ENCODE data around the gene SPAG9. TPM values are rescaled to one million over a fixed set of nuclear protein-coding genes. Genes with fewer than 3 reads are reported as not detected.

The SPAG9 gene
- polyA plus RNA-seq, 1 donor from 2014 or later: 6.1 TPM

GRCh38 chr17:50956409-50956749 lies 164.3 kb downstream of the SPAG9 start:
- no peaks in the 10 kb centered on the region for H3K9me3 Mint-ChIP-seq
- peaks cover under 1% of the 10 kb centered on the region for H3K27me3 Mint-ChIP-seq
- H3K4me1 Mint-ChIP-seq: peaks cover 0 to 2% (median 2%) of the 10 kb centered on the region in 3 donors
- no peaks in the 10 kb centered on the region for H3K36me3 Mint-ChIP-seq
- no peak overlapping the region for H3K4me3 Mint-ChIP-seq
- H3K27ac Mint-ChIP-seq: no peak overlapping the region

- no peak overlapping the region for H3K27ac Mint-ChIP-seq
- H3K9me3 Mint-ChIP-seq: no peaks in the 10 kb centered on the region
- peaks cover 3 to 5% (median 3%) of the 10 kb centered on the region in 3 donors for H3K4me1 Mint-ChIP-seq
- no peak overlapping the region for H3K4me3 Mint-ChIP-seq
- peaks cover 5% of the 10 kb centered on the region for H3K27me3 Mint-ChIP-seq
- H3K36me3 Mint-ChIP-seq: no peaks in the 10 kb centered on the region
Measured at GRCh38 chr17:50955667-50956120, 165.0 kb downstream of the SPAG9 start.

GRCh38 chr17:50955160-50955559 lies 165.5 kb downstream of the SPAG9 start:
- peaks cover 7 to 10% (median 7%) of the 10 kb centered on the region in 3 donors for H3K4me1 Mint-ChIP-seq
- H3K36me3 Mint-ChIP-seq: no peaks in the 10 kb centered on the region
- no peak overlapping the region for H3K27ac Mint-ChIP-seq
- H3K27me3 Mint-ChIP-seq: peaks cover 7% of the 10 kb centered on the region
- no peaks in the 10 kb centered on the region for H3K9me3 Mint-ChIP-seq
- H3K4me3 Mint-ChIP-seq: no peak overlapping the region

- Mint-ChIP-seq H3K36me3 (no peaks in the 10 kb centered on the region), H3K27me3 (peaks cover 7% of the 10 kb centered on the region), H3K9me3 (no peaks in the 10 kb centered on the region), H3K4me1 (peaks cover 7 to 11% (median 7%) of the 10 kb centered on the region in 3 donors), H3K4me3 (no peak overlapping the region), H3K27ac (no peak overlapping the region)
Measured at GRCh38 chr17:50954641-50955121, 166.0 kb downstream of the SPAG9 start.

GRCh38 chr17:50953831-50954601 lies 166.7 kb downstream of the SPAG9 start:
- Mint-ChIP-seq H3K27ac (no peak overlapping the region), H3K4me1 (peaks cover 7 to 11% (median 7%) of the 10 kb centered on the region in 3 donors), H3K4me3 (no peak overlapping the region), H3K36me3 (no peaks in the 10 kb centered on the region), H3K27me3 (peaks cover 7% of the 10 kb centered on the region), H3K9me3 (no peaks in the 10 kb centered on the region)

GRCh38 chr17:50953518-50953830 lies 167.2 kb downstream of the SPAG9 start:
- Mint-ChIP-seq H3K9me3 (no peaks in the 10 kb centered on the region), H3K36me3 (no peaks in the 10 kb centered on the region), H3K27me3 (peaks cover 7% of the 10 kb centered on the region), H3K4me3 (no peak overlapping the region), H3K4me1 (peaks cover 7 to 11% (median 8%) of the 10 kb centered on the region in 3 donors), H3K27ac (no peak overlapping the region)

- H3K27me3 Mint-ChIP-seq: peaks cover 7% of the 10 kb centered on the region
- no peaks in the 10 kb centered on the region for H3K9me3 Mint-ChIP-seq
- no peaks in the 10 kb centered on the region for H3K36me3 Mint-ChIP-seq
- peaks cover 7 to 14% (median 11%) of the 10 kb centered on the region in 3 donors for H3K4me1 Mint-ChIP-seq
- H3K27ac Mint-ChIP-seq: no peak overlapping the region
- H3K4me3 Mint-ChIP-seq: no peak overlapping the region
Measured at GRCh38 chr17:50952889-50953288, 167.8 kb downstream of the SPAG9 start.

- peaks cover 7 to 17% (median 11%) of the 10 kb centered on the region in 3 donors for H3K4me1 Mint-ChIP-seq
- no peaks in the 10 kb centered on the region for H3K9me3 Mint-ChIP-seq
- H3K27ac Mint-ChIP-seq: no peak overlapping the region
- no peak overlapping the region for H3K4me3 Mint-ChIP-seq
- peaks cover 7% of the 10 kb centered on the region for H3K27me3 Mint-ChIP-seq
- H3K36me3 Mint-ChIP-seq: no peaks in the 10 kb centered on the region
Measured at GRCh38 chr17:50952013-50952412, 168.7 kb downstream of the SPAG9 start.

- Mint-ChIP-seq H3K4me3 (peak overlapping the region; percentile 7 to 91 (median 47)), H3K36me3 (no peaks in the 10 kb centered on the region), H3K4me1 (peaks cover 8 to 17% (median 9%) of the 10 kb centered on the region in 3 donors), H3K27me3 (peaks cover 7% of the 10 kb centered on the region), H3K9me3 (no peaks in the 10 kb centered on the region), H3K27ac (no peak overlapping the region)
Measured at GRCh38 chr17:50949989-50950877, 170.4 kb downstream of the SPAG9 start.

- no peaks in the 10 kb centered on the region for H3K36me3 Mint-ChIP-seq
- H3K9me3 Mint-ChIP-seq: no peaks in the 10 kb centered on the region
- peaks cover 7% of the 10 kb centered on the region for H3K27me3 Mint-ChIP-seq
- H3K4me1 Mint-ChIP-seq: peaks cover 8 to 17% (median 9%) of the 10 kb centered on the region in 3 donors
- H3K27ac Mint-ChIP-seq: no peak overlapping the region
- no peak overlapping the region for H3K4me3 Mint-ChIP-seq
Measured at GRCh38 chr17:50949128-50949988, 171.3 kb downstream of the SPAG9 start.

- peaks cover 8 to 20% (median 13%) of the 10 kb centered on the region in 3 donors for H3K4me1 Mint-ChIP-seq
- H3K27ac Mint-ChIP-seq: no peak overlapping the region
Measured at GRCh38 chr17:50948711-50949110, 172.0 kb downstream of the SPAG9 start.

GRCh38 chr17:50947782-50948543 lies 172.7 kb downstream of the SPAG9 start:
- Mint-ChIP-seq H3K4me3 (peak overlapping the region in 1 of 4 donors; percentile 51), H3K27me3 (peaks cover 7% of the 10 kb centered on the region), H3K36me3 (no peaks in the 10 kb centered on the region), H3K4me1 (peaks cover 8 to 24% (median 15%) of the 10 kb centered on the region in 3 donors), H3K27ac (no peak overlapping the region), H3K9me3 (no peaks in the 10 kb centered on the region)

More at GRCh38 chr17:50948711-50949110, 172.0 kb downstream of the SPAG9 start:
- H3K27me3 Mint-ChIP-seq: peaks cover 7% of the 10 kb centered on the region
- H3K36me3 Mint-ChIP-seq: no peaks in the 10 kb centered on the region
- peak overlapping the region in 1 of 4 donors; percentile 60 for H3K4me3 Mint-ChIP-seq
- H3K9me3 Mint-ChIP-seq: no peaks in the 10 kb centered on the region

- peak overlapping the region in 1 of 3 donors; percentile 90 for H3K27ac Mint-ChIP-seq
- peaks cover 7% of the 10 kb centered on the region for H3K27me3 Mint-ChIP-seq
- no peaks in the 10 kb centered on the region for H3K9me3 Mint-ChIP-seq
Measured at GRCh38 chr17:50946891-50947781, 173.5 kb downstream of the SPAG9 start.

More at GRCh38 chr17:50946891-50947781, 173.5 kb downstream of the SPAG9 start:
- Mint-ChIP-seq H3K4me1 (peaks cover 8 to 24% (median 15%) of the 10 kb centered on the region in 3 donors), H3K36me3 (no peaks in the 10 kb centered on the region), H3K4me3 (peak overlapping the region in 1 of 4 donors; percentile 51)
